ENCODE results near the gene TRIM24. TPM values are rescaled to one million over a fixed set of nuclear protein-coding genes. Genes with fewer than 3 reads are reported as not detected.

Gene TRIM24
- polyA plus RNA-seq, 1 of the 3 experiments (the other 2 are of a cell fraction) = 5.3 TPM

- no peak overlapping the region for H3K4me2 ChIP-seq
- TF ChIP-seq GATA2 (CRISPR knock-in tag; IDR thresholded peaks at IDR 0.05) (no peak), PBX3 (IDR thresholded peaks at IDR 0.05) (no peak), REST (IDR thresholded peaks at IDR 0.05; ENCODE audit: low read depth, low read length) (no peak), JUND (IDR thresholded peaks at IDR 0.05) (no peak), USF1 (IDR thresholded peaks at IDR 0.05; ENCODE audit: borderline replicate concordance, low read depth) (no peak), YY1 (IDR thresholded peaks at IDR 0.05; ENCODE audit: low read depth) (no peak), NRF1 (IDR thresholded peaks at IDR 0.05; ENCODE audit: low read depth, low read length) (no peak), MXI1 (IDR thresholded peaks at IDR 0.05; ENCODE audit: low read depth, low read length) (no peak), MEF2A (IDR thresholded peaks at IDR 0.05; ENCODE audit: borderline replicate concordance, low read depth) (no peak), IRF3 (IDR thresholded peaks at IDR 0.05; ENCODE audit: low read depth, low read length) (no peak), POLR2AphosphoS5 (IDR thresholded peaks at IDR 0.05; ENCODE audit: low read depth, low read length) (no peak), TAF1 (IDR thresholded peaks at IDR 0.05; ENCODE audit: borderline replicate concordance, low read depth, low read length) (no peak), MAX (IDR thresholded peaks at IDR 0.05; ENCODE audit: low read depth) (no peak)
- TF ChIP-seq, protein P1, sequence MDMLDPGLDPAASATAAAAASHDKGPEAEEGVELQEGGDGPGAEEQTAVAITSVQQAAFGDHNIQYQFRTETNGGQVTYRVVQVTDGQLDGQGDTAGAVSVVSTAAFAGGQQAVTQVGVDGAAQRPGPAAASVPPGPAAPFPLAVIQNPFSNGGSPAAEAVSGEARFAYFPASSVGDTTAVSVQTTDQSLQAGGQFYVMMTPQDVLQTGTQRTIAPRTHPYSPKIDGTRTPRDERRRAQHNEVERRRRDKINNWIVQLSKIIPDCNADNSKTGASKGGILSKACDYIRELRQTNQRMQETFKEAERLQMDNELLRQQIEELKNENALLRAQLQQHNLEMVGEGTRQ (IDR thresholded peaks at IDR 0.05; ENCODE audit: borderline replicate concordance, low read depth, low read length) = no peak
- ChIA-PET CTCF (no interaction called here), POLR2A (no interaction called here)
- H3K27me3 ChIP-seq (ENCODE audit: insufficient read depth) = no peaks in the 10 kb centered on the region
- no peak overlapping the region for H3K27ac ChIP-seq (ENCODE audit: low read depth in 2 of 2, low read length in 1 of 2)
- H3K9me2 ChIP-seq = no peaks in the 10 kb centered on the region
- 92% methylated on average over 5 of the region's 5 CpGs for WGBS (ENCODE audit: low lambda C conversion rate)
- H3K4me3 ChIP-seq (ENCODE audit: low read depth in 2 of 2, low read length in 1 of 2) = no peak overlapping the region
- no peaks in the 10 kb centered on the region for H3F3A ChIP-seq (replicated peaks; ENCODE audit: insufficient read depth)
- DNase-seq = no peak
- H2AFZ ChIP-seq (ENCODE audit: low read depth) = no peak overlapping the region
- peaks cover 38 to 43% of the 10 kb centered on the region in 2 experiments for H3K36me3 ChIP-seq (replicated peaks in 1 of 2; ENCODE audit: control insufficient read depth in 1 of 2, insufficient read depth in 2 of 2, low read length in 1 of 2)
- no peaks in the 10 kb centered on the region for H3K9me3 ChIP-seq
- H3K79me2 ChIP-seq (ENCODE audit: insufficient read depth) = no peaks in the 10 kb centered on the region
- no peaks in the 10 kb centered on the region; a peak in 1 of 4 replicates for H3K4me1 ChIP-seq (ENCODE audit: control insufficient read depth in 1 of 2, insufficient read depth in 2 of 2, low read depth in 1 of 2, low read length in 1 of 2)
- H3K9ac ChIP-seq = no peak overlapping the region
- H4K20me1 ChIP-seq (ENCODE audit: insufficient read depth) = no peaks in the 10 kb centered on the region
These were observed 86.1 kb downstream of the TRIM24 start for GRCh38 chr7:138546064-138546619.

Measured in SK-N-SH (cell line).